A549 (cell line): ENCODE data around the gene SRRM4.

Source experiments
- CBX2 ChIP-seq: fragments of 200-600 bp; sonication (generic); IDR thresholded peaks from 2 replicates; pipeline ENCODE4 v1.6.1; 2016; ENCODE audit warnings: low read depth, mild to moderate bottlenecking, borderline replicate concordance
- CEBPB ChIP-seq, 2 experiments: fragments of >200 bp in 1 of 2; sonication (Bioruptor Twin) in 1 of 2; formaldehyde crosslinking in 1 of 2; IDR thresholded peaks; 2 replicates each; pipeline ENCODE4 v1.6.1; 2012 to 2016
- JUN ChIP-seq, 2 experiments: fragments of >200 bp; sonication (Bioruptor Twin); formaldehyde crosslinking; IDR thresholded peaks; 2 replicates in 1 of 2; 3 replicates in 1 of 2; pipeline ENCODE4 v1.6.1; 2016 to 2017
- KDM5A ChIP-seq: fragments of 200-600 bp; sonication (generic); IDR thresholded peaks from 2 replicates; pipeline ENCODE4 v1.6.1; 2016; ENCODE audit warnings: antibody characterized with exemption, mild to moderate bottlenecking
- MAFK ChIP-seq: fragments of 450-650 bp; IDR thresholded peaks from 2 replicates; pipeline ENCODE4 v1.6.1; 2014; ENCODE audit not compliant: partially characterized antibody
- MYC ChIP-seq: IDR thresholded peaks from 2 replicates; pipeline ENCODE4 v1.6.1; 2012; ENCODE audit warnings: mild to moderate bottlenecking, inconsistent platforms, low read length, improper control_type of control experiment, borderline replicate concordance
- NFE2L2 ChIP-seq: fragments of 150-350 bp; conservative IDR thresholded peaks from 2 replicates; pipeline ENCODE4 v1.6.1; 2014; ENCODE audit warnings: low read length
- POLR2A ChIP-seq: IDR thresholded peaks from 2 replicates; pipeline ENCODE4 v1.6.1; 2012; ENCODE audit warnings: mild to moderate bottlenecking, low read length
- RAD21 ChIP-seq, 2 experiments: fragments of >200 bp in 1 of 2; sonication (Bioruptor Twin) in 1 of 2; formaldehyde crosslinking in 1 of 2; IDR thresholded peaks in 1 of 2; conservative IDR thresholded peaks in 1 of 2; 2 replicates in 1 of 2; 3 replicates in 1 of 2; pipeline ENCODE4 v1.6.1; 2012 to 2018; ENCODE audit warnings: inconsistent platforms in 1 of 2
- RNF2 ChIP-seq: fragments of 200-600 bp; sonication (generic); IDR thresholded peaks from 2 replicates; pipeline ENCODE4 v1.6.1; 2016; ENCODE audit warnings: low read depth, mild to moderate bottlenecking, antibody characterized with exemption, moderate library complexity, borderline replicate concordance
- ZFP36 ChIP-seq: fragments of 450-650 bp; IDR thresholded peaks from 2 replicates; pipeline ENCODE4 v1.6.1; 2014; ENCODE audit warnings: borderline replicate concordance; ENCODE audit not compliant: partially characterized antibody
- TF ChIP-seq, protein P1 (sequence below): fragments of 200-600 bp; sonication (generic); IDR thresholded peaks from 2 replicates; pipeline ENCODE4 v1.6.1; 2016; ENCODE audit warnings: antibody characterized with exemption, mild to moderate bottlenecking, moderate library complexity
- TF ChIP-seq, protein P2 (sequence below): fragments of >200 bp; sonication (Bioruptor Twin); formaldehyde crosslinking; IDR thresholded peaks from 3 replicates; pipeline ENCODE4 v1.5.1; 2016
- TF ChIP-seq, protein P3 (sequence below): fragments of >200 bp; sonication (Bioruptor Twin); formaldehyde crosslinking; IDR thresholded peaks from 3 replicates; pipeline ENCODE4 v1.6.1; 2016

DNA sequence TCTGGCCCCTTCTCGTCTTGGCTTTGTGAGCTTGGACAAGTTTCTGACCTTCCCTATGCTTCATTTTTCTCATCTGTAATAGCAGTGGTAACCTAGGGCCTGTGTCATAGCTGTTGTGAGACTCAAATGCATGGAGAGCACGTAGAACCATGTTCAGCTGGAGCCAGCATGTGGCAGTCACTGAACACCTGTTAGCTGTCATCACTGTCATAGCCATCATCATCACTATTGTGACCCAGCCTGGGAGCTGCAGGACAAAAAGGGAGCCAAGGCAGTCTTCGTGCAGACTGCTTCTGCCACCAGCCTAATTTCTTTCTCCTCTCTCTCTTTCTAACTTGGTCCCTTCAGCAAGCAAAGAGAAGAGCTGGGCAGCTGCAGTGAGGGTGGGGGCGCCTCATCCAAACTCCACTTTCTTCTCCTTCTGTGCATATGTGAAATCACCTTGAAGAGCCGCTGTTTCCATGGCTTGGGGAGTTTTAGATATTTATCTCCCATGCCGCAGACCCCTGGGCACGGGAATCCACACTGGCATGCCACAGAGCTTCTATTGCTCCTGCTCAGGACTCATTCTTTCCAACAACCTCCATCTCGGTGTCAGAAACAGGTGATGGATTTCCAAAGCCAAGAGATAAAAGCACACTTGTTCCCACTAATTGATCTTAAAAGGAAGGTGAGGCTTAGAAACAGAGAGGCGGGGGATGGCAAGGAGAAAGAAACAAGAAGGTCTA, 87.0 kb downstream of the SRRM4 start:
- TF ChIP-seq, protein P1, sequence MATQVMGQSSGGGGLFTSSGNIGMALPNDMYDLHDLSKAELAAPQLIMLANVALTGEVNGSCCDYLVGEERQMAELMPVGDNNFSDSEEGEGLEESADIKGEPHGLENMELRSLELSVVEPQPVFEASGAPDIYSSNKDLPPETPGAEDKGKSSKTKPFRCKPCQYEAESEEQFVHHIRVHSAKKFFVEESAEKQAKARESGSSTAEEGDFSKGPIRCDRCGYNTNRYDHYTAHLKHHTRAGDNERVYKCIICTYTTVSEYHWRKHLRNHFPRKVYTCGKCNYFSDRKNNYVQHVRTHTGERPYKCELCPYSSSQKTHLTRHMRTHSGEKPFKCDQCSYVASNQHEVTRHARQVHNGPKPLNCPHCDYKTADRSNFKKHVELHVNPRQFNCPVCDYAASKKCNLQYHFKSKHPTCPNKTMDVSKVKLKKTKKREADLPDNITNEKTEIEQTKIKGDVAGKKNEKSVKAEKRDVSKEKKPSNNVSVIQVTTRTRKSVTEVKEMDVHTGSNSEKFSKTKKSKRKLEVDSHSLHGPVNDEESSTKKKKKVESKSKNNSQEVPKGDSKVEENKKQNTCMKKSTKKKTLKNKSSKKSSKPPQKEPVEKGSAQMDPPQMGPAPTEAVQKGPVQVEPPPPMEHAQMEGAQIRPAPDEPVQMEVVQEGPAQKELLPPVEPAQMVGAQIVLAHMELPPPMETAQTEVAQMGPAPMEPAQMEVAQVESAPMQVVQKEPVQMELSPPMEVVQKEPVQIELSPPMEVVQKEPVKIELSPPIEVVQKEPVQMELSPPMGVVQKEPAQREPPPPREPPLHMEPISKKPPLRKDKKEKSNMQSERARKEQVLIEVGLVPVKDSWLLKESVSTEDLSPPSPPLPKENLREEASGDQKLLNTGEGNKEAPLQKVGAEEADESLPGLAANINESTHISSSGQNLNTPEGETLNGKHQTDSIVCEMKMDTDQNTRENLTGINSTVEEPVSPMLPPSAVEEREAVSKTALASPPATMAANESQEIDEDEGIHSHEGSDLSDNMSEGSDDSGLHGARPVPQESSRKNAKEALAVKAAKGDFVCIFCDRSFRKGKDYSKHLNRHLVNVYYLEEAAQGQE = no peak
- TF ChIP-seq, protein P2, sequence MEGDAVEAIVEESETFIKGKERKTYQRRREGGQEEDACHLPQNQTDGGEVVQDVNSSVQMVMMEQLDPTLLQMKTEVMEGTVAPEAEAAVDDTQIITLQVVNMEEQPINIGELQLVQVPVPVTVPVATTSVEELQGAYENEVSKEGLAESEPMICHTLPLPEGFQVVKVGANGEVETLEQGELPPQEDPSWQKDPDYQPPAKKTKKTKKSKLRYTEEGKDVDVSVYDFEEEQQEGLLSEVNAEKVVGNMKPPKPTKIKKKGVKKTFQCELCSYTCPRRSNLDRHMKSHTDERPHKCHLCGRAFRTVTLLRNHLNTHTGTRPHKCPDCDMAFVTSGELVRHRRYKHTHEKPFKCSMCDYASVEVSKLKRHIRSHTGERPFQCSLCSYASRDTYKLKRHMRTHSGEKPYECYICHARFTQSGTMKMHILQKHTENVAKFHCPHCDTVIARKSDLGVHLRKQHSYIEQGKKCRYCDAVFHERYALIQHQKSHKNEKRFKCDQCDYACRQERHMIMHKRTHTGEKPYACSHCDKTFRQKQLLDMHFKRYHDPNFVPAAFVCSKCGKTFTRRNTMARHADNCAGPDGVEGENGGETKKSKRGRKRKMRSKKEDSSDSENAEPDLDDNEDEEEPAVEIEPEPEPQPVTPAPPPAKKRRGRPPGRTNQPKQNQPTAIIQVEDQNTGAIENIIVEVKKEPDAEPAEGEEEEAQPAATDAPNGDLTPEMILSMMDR = no peak
- TF ChIP-seq KDM5A (no peak), RNF2 (no peak), MYC (no peak), MAFK (no peak), CEBPB (IDR thresholded peaks at IDR 0.05) (no peak), POLR2A (no peak), NFE2L2 (no peak), ZFP36 (no peak), CBX2 (no peak), RAD21 (conservative IDR thresholded peaks at IDR 0.05 in 1 of 2, IDR thresholded peaks at IDR 0.05 in 1 of 2) (no peak), JUN (IDR thresholded peaks at IDR 0.05) (no peak)
- TF ChIP-seq, protein P3, sequence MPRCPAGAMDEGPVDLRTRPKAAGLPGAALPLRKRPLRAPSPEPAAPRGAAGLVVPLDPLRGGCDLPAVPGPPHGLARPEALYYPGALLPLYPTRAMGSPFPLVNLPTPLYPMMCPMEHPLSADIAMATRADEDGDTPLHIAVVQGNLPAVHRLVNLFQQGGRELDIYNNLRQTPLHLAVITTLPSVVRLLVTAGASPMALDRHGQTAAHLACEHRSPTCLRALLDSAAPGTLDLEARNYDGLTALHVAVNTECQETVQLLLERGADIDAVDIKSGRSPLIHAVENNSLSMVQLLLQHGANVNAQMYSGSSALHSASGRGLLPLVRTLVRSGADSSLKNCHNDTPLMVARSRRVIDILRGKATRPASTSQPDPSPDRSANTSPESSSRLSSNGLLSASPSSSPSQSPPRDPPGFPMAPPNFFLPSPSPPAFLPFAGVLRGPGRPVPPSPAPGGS = no peak
